GM12878 (cell line): ENCODE results near the gene EFHD2.

Experiments used
- BACH1 ChIP-seq: fragments of 450-650 bp; IDR thresholded peaks from 2 replicates; pipeline ENCODE4 v1.6.1; 2017; ENCODE audit warnings: mild to moderate bottlenecking, borderline replicate concordance
- ELK1 ChIP-seq: IDR thresholded peaks from 2 replicates; pipeline ENCODE4 v1.6.1; 2012; ENCODE audit warnings: low read depth, low read length, improper control_type of control experiment
- EP300 ChIP-seq, 2 experiments: fragments of 150-350 bp in 1 of 2; IDR thresholded peaks; 2 replicates each; pipeline ENCODE4 v1.6.1; 2011 to 2012; ENCODE audit warnings: low read depth in 2 of 2, low read length in 2 of 2, borderline replicate concordance in 1 of 2, improper control_type of control experiment in 1 of 2, inconsistent platforms in 1 of 2; ENCODE audit not compliant: control insufficient read depth in 1 of 2
- FOS ChIP-seq: IDR thresholded peaks from 3 replicates; pipeline ENCODE4 v1.6.1; 2011; ENCODE audit warnings: borderline replicate concordance; ENCODE audit not compliant: insufficient read length; ENCODE audit errors: extremely low read depth
- JUNB ChIP-seq: IDR thresholded peaks from 2 replicates; pipeline ENCODE4 v1.6.1; 2016; ENCODE audit warnings: antibody characterized with exemption, mild to moderate bottlenecking
- MXI1 ChIP-seq: fragments of 150-350 bp; IDR thresholded peaks from 2 replicates; pipeline ENCODE4 v1.6.1; 2011; ENCODE audit warnings: low read depth, mild to moderate bottlenecking, inconsistent platforms, low read length, improper control_type of control experiment
- NR2C2 ChIP-seq: IDR thresholded peaks from 2 replicates; pipeline ENCODE4 v1.6.1; 2011; ENCODE audit warnings: borderline replicate concordance, low read depth; ENCODE audit not compliant: control insufficient read depth, insufficient read length
- SP1 ChIP-seq: IDR thresholded peaks from one replicate; pipeline ENCODE4 v1.6.1; 2011; ENCODE audit warnings: low read depth, low read length
- SRF ChIP-seq, 2 experiments: IDR thresholded peaks; 2 replicates each; pipeline ENCODE4 v1.6.1; 2011; ENCODE audit warnings: low read depth in 2 of 2, low read length in 2 of 2, mild to moderate bottlenecking in 1 of 2, moderate library complexity in 1 of 2
- TARDBP ChIP-seq: IDR thresholded peaks from 2 replicates; pipeline ENCODE4 v1.6.1; 2016; ENCODE audit warnings: borderline replicate concordance
- TF ChIP-seq, protein P1 (sequence below), 3 experiments: IDR thresholded peaks in 2 of 3; conservative IDR thresholded peaks in 1 of 3; 2 replicates each; pipeline ENCODE4 v1.5.1; 2011; ENCODE audit warnings: low read depth in 3 of 3, low read length in 3 of 3, mild to moderate bottlenecking in 3 of 3, control low read depth in 2 of 3, moderate library complexity in 2 of 3, inconsistent platforms in 1 of 3, mixed read lengths in 1 of 3; ENCODE audit not compliant: control insufficient read depth in 2 of 3, insufficient read depth in 1 of 3; ENCODE audit errors: extremely low read depth in 1 of 3
- TF ChIP-seq, protein P2 (sequence below): fragments of 450-650 bp; IDR thresholded peaks from 2 replicates; pipeline ENCODE4 v1.6.1; 2014; ENCODE audit warnings: mild to moderate bottlenecking
- TF ChIP-seq, protein P3 (sequence below): IDR thresholded peaks from 2 replicates; pipeline ENCODE4 v1.6.1; 2011; ENCODE audit warnings: borderline replicate concordance, low read depth, mild to moderate bottlenecking, moderate library complexity, low read length; ENCODE audit not compliant: insufficient read depth, poor library complexity, severe bottlenecking
- TF ChIP-seq, protein P4 (sequence below): IDR thresholded peaks from 2 replicates; pipeline ENCODE4 v1.6.1; 2011; ENCODE audit warnings: low read depth, mild to moderate bottlenecking, low read length, moderate library complexity, borderline replicate concordance; ENCODE audit errors: extremely low read depth

GRCh38 chr1:15425521-15425920 lies 15.8 kb downstream of the EFHD2 start:
- TF ChIP-seq, protein P1, sequence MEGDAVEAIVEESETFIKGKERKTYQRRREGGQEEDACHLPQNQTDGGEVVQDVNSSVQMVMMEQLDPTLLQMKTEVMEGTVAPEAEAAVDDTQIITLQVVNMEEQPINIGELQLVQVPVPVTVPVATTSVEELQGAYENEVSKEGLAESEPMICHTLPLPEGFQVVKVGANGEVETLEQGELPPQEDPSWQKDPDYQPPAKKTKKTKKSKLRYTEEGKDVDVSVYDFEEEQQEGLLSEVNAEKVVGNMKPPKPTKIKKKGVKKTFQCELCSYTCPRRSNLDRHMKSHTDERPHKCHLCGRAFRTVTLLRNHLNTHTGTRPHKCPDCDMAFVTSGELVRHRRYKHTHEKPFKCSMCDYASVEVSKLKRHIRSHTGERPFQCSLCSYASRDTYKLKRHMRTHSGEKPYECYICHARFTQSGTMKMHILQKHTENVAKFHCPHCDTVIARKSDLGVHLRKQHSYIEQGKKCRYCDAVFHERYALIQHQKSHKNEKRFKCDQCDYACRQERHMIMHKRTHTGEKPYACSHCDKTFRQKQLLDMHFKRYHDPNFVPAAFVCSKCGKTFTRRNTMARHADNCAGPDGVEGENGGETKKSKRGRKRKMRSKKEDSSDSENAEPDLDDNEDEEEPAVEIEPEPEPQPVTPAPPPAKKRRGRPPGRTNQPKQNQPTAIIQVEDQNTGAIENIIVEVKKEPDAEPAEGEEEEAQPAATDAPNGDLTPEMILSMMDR (IDR thresholded peaks at IDR 0.05 in 2 of 3, conservative IDR thresholded peaks at IDR 0.05 in 1 of 3; ENCODE audit: control insufficient read depth in 2 of 3, extremely low read depth in 1 of 3, insufficient read depth in 1 of 3, low read depth in 3 of 3, low read length in 3 of 3), result no peak
- TF ChIP-seq SRF (IDR thresholded peaks at IDR 0.05; ENCODE audit: low read depth in 2 of 2, low read length in 2 of 2), result no peak
- no peak for TF ChIP-seq SP1
- TF ChIP-seq TARDBP, result no peak
- no peak for TF ChIP-seq MXI1
- no peak for TF ChIP-seq JUNB
- TF ChIP-seq, protein P2, sequence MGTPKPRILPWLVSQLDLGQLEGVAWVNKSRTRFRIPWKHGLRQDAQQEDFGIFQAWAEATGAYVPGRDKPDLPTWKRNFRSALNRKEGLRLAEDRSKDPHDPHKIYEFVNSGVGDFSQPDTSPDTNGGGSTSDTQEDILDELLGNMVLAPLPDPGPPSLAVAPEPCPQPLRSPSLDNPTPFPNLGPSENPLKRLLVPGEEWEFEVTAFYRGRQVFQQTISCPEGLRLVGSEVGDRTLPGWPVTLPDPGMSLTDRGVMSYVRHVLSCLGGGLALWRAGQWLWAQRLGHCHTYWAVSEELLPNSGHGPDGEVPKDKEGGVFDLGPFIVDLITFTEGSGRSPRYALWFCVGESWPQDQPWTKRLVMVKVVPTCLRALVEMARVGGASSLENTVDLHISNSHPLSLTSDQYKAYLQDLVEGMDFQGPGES, result no peak
- TF ChIP-seq, protein P3, sequence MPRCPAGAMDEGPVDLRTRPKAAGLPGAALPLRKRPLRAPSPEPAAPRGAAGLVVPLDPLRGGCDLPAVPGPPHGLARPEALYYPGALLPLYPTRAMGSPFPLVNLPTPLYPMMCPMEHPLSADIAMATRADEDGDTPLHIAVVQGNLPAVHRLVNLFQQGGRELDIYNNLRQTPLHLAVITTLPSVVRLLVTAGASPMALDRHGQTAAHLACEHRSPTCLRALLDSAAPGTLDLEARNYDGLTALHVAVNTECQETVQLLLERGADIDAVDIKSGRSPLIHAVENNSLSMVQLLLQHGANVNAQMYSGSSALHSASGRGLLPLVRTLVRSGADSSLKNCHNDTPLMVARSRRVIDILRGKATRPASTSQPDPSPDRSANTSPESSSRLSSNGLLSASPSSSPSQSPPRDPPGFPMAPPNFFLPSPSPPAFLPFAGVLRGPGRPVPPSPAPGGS, result no peak
- TF ChIP-seq ELK1, result no peak
- TF ChIP-seq, protein P4, sequence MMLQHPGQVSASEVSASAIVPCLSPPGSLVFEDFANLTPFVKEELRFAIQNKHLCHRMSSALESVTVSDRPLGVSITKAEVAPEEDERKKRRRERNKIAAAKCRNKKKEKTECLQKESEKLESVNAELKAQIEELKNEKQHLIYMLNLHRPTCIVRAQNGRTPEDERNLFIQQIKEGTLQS, result no peak
- no peak for TF ChIP-seq BACH1
- no peak for TF ChIP-seq EP300 (IDR thresholded peaks at IDR 0.05; ENCODE audit: borderline replicate concordance in 1 of 2, control insufficient read depth in 1 of 2, low read depth in 2 of 2, low read length in 2 of 2)
- no peak for TF ChIP-seq FOS
- TF ChIP-seq NR2C2, result no peak
